LNCAP (cell line): ENCODE results near the gene INSYN2A.

ENCODE experiments used
- TF ChIP-seq, protein P1 (sequence below): fragments of 450-650 bp; IDR thresholded peaks from 2 replicates; pipeline ENCODE4 v1.5.1; 2017; ENCODE audit warnings: mild to moderate bottlenecking

Gene INSYN2A, protein sequence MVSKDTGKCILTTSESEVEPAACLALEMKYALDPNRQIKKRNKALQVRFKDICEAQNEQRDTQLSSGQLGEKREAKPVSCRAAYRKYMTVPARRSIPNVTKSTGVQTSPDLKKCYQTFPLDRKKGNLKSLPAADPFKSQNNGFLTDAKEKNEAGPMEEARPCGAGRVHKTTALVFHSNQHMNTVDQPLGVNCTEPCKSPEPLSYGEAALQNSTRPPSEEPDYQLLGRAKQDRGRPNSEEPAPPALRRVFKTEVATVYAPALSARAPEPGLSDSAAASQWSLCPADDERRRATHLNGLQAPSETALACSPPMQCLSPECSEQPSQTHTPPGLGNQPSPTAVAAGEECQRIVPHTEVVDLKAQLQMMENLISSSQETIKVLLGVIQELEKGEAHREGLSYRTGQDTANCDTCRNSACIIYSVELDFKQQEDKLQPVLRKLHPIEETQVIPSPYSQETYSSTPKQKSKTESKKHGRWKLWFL

GRCh38 chr10:127196282-127197153 lies at the start of gene INSYN2A:
Gene INSYN2A (minus strand): TSS chr10:127196591. CDS start chr10:127176395, 20,196 bp downstream.
- TF ChIP-seq, protein P1, sequence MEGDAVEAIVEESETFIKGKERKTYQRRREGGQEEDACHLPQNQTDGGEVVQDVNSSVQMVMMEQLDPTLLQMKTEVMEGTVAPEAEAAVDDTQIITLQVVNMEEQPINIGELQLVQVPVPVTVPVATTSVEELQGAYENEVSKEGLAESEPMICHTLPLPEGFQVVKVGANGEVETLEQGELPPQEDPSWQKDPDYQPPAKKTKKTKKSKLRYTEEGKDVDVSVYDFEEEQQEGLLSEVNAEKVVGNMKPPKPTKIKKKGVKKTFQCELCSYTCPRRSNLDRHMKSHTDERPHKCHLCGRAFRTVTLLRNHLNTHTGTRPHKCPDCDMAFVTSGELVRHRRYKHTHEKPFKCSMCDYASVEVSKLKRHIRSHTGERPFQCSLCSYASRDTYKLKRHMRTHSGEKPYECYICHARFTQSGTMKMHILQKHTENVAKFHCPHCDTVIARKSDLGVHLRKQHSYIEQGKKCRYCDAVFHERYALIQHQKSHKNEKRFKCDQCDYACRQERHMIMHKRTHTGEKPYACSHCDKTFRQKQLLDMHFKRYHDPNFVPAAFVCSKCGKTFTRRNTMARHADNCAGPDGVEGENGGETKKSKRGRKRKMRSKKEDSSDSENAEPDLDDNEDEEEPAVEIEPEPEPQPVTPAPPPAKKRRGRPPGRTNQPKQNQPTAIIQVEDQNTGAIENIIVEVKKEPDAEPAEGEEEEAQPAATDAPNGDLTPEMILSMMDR: peak; percentile 19; the same call in 1 of the 2 replicates

- TF ChIP-seq, protein P1: no peak
These were observed 49.1 kb upstream of the INSYN2A start for GRCh38 chr10:127245456-127245855.

GRCh38 chr10:127243490-127244272 lies 47.3 kb upstream of the INSYN2A start:
- TF ChIP-seq, protein P1: peak; percentile 77

- TF ChIP-seq, protein P1: no peak
These were observed 46.5 kb upstream of the INSYN2A start for GRCh38 chr10:127242914-127243313.

- TF ChIP-seq, protein P1: no peak
These were observed 39.9 kb upstream of the INSYN2A start for GRCh38 chr10:127236266-127236665.

- TF ChIP-seq, protein P1: no peak
These were observed 38.0 kb upstream of the INSYN2A start for GRCh38 chr10:127234306-127234800.
